Smooth muscle cell (in vitro differentiated cells): ENCODE data around the gene BPIFB6. TPM values are rescaled to one million over a fixed set of nuclear protein-coding genes. Genes with fewer than 3 reads are reported as not detected.

Experiments
- DNase-seq: peaks from one replicate; lab custom pipeline; 2025; ENCODE audit not compliant: unreplicated experiment; lab: John Stamatoyannopoulos, UW
- H2AFZ ChIP-seq: fragments of 200-600 bp; sonication (generic); 2 replicates; pipeline ENCODE4 v1.6.0; 2016; ENCODE audit warnings: antibody characterized with exemption, low read depth, mild to moderate bottlenecking
- H3F3A ChIP-seq: fragments of 200-600 bp; sonication (generic); 2 replicates; pipeline ENCODE4 v1.6.0; 2017; ENCODE audit warnings: antibody characterized with exemption, low read depth
- H3K27ac ChIP-seq: fragments of 200-600 bp; sonication (generic); 2 replicates; pipeline ENCODE4 v1.5.1; 2016; ENCODE audit warnings: low read depth, mild to moderate bottlenecking
- H3K27me3 ChIP-seq: fragments of 200-600 bp; sonication (generic); 2 replicates; pipeline ENCODE4 v1.6.1; 2016; ENCODE audit warnings: low read depth, mild to moderate bottlenecking
- H3K36me3 ChIP-seq: fragments of 200-600 bp; sonication (generic); 2 replicates; pipeline ENCODE4 v1.5.1; 2016; ENCODE audit warnings: low read depth
- H3K4me1 ChIP-seq: fragments of 200-600 bp; sonication (generic); 2 replicates; pipeline ENCODE4 v1.5.1; 2016; ENCODE audit warnings: low read depth
- H3K4me2 ChIP-seq: fragments of 200-600 bp; sonication (generic); 2 replicates; pipeline ENCODE4 v1.6.0; 2016; ENCODE audit warnings: mild to moderate bottlenecking
- H3K4me3 ChIP-seq: fragments of 200-600 bp; sonication (generic); 2 replicates; pipeline ENCODE4 v1.5.1; 2016; ENCODE audit warnings: mild to moderate bottlenecking
- H3K79me2 ChIP-seq: fragments of 200-600 bp; sonication (generic); 2 replicates; pipeline ENCODE4 v1.6.0; 2016; ENCODE audit warnings: low read depth, mild to moderate bottlenecking
- H3K9ac ChIP-seq: fragments of 200-600 bp; sonication (generic); 2 replicates; pipeline ENCODE4 v1.6.0; 2016; ENCODE audit warnings: low read depth
- H3K9me3 ChIP-seq: fragments of 200-600 bp; sonication (generic); replicated peaks from 2 replicates; pipeline ENCODE4 v1.5.1; 2016; ENCODE audit warnings: low read depth
- H4K20me1 ChIP-seq: fragments of 200-600 bp; sonication (generic); 2 replicates; pipeline ENCODE4 v1.6.0; 2016; ENCODE audit warnings: low read depth
- CTCF ChIP-seq: fragments of 200-600 bp; sonication (generic); IDR thresholded peaks from 2 replicates; pipeline ENCODE4 v1.5.1; 2017; ENCODE audit warnings: borderline replicate concordance, mild to moderate bottlenecking, antibody characterized with exemption; ENCODE audit not compliant: insufficient read depth, poor library complexity, severe bottlenecking
- WGBS: methylation state at CpG from one replicate; pipeline ENCODE4 v1.1.7; 2016; ENCODE audit warnings: low lambda C conversion rate; 5-methylcytosine and 5-hydroxymethylcytosine counted together
- polyA plus RNA-seq: library from polyadenylated mRNA; unstranded; fragments of >200 nt; fragmentation: Nextera tagmentation; extraction: Ambion mirVana; gene quantifications from 2 replicates; pipeline ENCODE4 v1.2.1, GENCODE V29; 2016
- total RNA-seq: library from RNA; depleted of rRNA; stranded (reverse); fragments of >200 nt; gene quantifications from 2 replicates; pipeline ENCODE4 v1.2.3, GENCODE V29; 2014

BPIFB6 gene
- total and polyA plus RNA-seq, 2 experiments from 2014 or later, result not detected

GRCh38 chr20:33008336-33009213 lies 22.9 kb upstream of the BPIFB6 start:
- 93% methylated on average over 23 of the region's 23 CpGs for WGBS
- no peak overlapping the region for H3K9ac ChIP-seq
- no peaks in the 10 kb centered on the region for H3F3A ChIP-seq
- H4K20me1 ChIP-seq, result no peaks in the 10 kb centered on the region
- H3K27me3 ChIP-seq, result peaks cover 13% of the 10 kb centered on the region
- no peak for DNase-seq
- no peaks in the 10 kb centered on the region for H3K9me3 ChIP-seq
- H3K4me1 ChIP-seq, result no peaks in the 10 kb centered on the region
- no peak overlapping the region for H2AFZ ChIP-seq
- no peak overlapping the region for H3K4me3 ChIP-seq
- TF ChIP-seq CTCF, result no peak
- H3K79me2 ChIP-seq, result no peaks in the 10 kb centered on the region
- no peak overlapping the region for H3K4me2 ChIP-seq
- no peaks in the 10 kb centered on the region for H3K36me3 ChIP-seq
- H3K27ac ChIP-seq, result no peak overlapping the region

- no peak overlapping the region for H3K27ac ChIP-seq
- TF ChIP-seq CTCF, result no peak
- no peaks in the 10 kb centered on the region for H3K36me3 ChIP-seq
- H3K4me2 ChIP-seq, result no peak overlapping the region
- DNase-seq, result no peak
- H3K9ac ChIP-seq, result no peak overlapping the region
- H3F3A ChIP-seq, result no peaks in the 10 kb centered on the region
- no peaks in the 10 kb centered on the region for H3K4me1 ChIP-seq
- H3K27me3 ChIP-seq, result peaks cover 22% of the 10 kb centered on the region
- H4K20me1 ChIP-seq, result no peaks in the 10 kb centered on the region
- 89% methylated on average over 19 of the region's 19 CpGs for WGBS
- no peak overlapping the region for H2AFZ ChIP-seq
- no peaks in the 10 kb centered on the region for H3K79me2 ChIP-seq
- H3K4me3 ChIP-seq, result no peak overlapping the region
- H3K9me3 ChIP-seq, result no peaks in the 10 kb centered on the region
Measured at GRCh38 chr20:33009214-33010132, 22.0 kb upstream of the BPIFB6 start.

- Histone ChIP-seq H3K9ac (no peak overlapping the region), H3K36me3 (no peaks in the 10 kb centered on the region)
- WGBS, result 74% methylated on average over 5 of the region's 5 CpGs
Measured at GRCh38 chr20:33010133-33010504, 21.3 kb upstream of the BPIFB6 start.

More at GRCh38 chr20:33010133-33010504, 21.3 kb upstream of the BPIFB6 start:
- Histone ChIP-seq H3K4me2 (no peak overlapping the region), H2AFZ (no peak overlapping the region), H3K4me3 (no peak overlapping the region), H3K4me1 (no peaks in the 10 kb centered on the region), H3K27me3 (peaks cover 28% of the 10 kb centered on the region), H3K9me3 (no peaks in the 10 kb centered on the region), H3F3A (no peaks in the 10 kb centered on the region), H3K27ac (no peak overlapping the region), H4K20me1 (no peaks in the 10 kb centered on the region), H3K79me2 (no peaks in the 10 kb centered on the region)
- no peak for DNase-seq
- TF ChIP-seq CTCF, result no peak
